ENCODE results near the gene FAM78B.

GRCh38 chr1:166089804-166090203 lies 77.0 kb downstream of the FAM78B start:
- TF ChIP-seq, protein P1, sequence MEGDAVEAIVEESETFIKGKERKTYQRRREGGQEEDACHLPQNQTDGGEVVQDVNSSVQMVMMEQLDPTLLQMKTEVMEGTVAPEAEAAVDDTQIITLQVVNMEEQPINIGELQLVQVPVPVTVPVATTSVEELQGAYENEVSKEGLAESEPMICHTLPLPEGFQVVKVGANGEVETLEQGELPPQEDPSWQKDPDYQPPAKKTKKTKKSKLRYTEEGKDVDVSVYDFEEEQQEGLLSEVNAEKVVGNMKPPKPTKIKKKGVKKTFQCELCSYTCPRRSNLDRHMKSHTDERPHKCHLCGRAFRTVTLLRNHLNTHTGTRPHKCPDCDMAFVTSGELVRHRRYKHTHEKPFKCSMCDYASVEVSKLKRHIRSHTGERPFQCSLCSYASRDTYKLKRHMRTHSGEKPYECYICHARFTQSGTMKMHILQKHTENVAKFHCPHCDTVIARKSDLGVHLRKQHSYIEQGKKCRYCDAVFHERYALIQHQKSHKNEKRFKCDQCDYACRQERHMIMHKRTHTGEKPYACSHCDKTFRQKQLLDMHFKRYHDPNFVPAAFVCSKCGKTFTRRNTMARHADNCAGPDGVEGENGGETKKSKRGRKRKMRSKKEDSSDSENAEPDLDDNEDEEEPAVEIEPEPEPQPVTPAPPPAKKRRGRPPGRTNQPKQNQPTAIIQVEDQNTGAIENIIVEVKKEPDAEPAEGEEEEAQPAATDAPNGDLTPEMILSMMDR (IDR thresholded peaks at IDR 0.05; ENCODE audit: poor library complexity): no peak
- TF ChIP-seq EZH2phosphoT487 (IDR thresholded peaks at IDR 0.05; ENCODE audit: low read depth, severe bottlenecking, unreplicated experiment): no peak
